Measurements from ENCODE around the gene CAP2.
"Not testable (repeated sequence)": the region's sequence is repeated elsewhere in the genome, so short reads cannot be mapped to it uniquely, and the experiment has no call there.

Gene CAP2

DNA sequence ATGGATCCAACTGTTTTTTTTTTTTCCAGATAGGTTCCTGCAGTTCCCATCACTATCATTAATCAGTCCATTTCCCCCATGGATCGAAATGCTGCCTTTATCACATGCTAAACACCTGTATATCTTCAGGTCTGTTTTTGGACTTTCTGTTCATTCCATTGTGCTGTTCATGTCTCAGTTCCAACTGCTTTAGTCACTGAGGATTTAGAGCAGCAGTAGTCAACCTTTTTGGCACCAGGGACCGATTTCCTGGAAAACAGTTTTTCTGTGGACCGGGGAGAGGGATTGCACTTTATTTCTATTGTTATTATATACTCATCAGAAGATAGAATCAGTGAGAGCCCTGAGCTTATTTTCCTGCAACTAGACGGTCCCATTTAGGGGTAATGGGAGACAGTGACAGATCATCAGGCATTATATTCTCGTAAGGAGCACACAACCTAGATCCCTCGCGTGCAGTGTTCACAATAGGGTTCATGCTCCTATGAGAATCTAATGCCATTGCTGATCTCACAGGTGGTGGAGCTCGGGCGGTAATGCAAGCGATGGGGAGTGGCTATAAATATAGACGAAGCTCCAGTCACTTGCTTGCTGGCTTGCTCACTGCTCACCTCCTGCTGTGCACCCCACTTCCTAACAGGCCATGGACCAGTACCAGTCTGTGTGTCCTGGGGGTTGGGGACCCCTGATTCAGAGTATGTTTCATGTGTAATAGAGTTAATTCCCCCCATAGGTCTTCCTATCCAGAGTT, 46.0 kb downstream of the CAP2 start:
- DNase-seq (ENCODE audit: low read depth), result no peak

DNA sequence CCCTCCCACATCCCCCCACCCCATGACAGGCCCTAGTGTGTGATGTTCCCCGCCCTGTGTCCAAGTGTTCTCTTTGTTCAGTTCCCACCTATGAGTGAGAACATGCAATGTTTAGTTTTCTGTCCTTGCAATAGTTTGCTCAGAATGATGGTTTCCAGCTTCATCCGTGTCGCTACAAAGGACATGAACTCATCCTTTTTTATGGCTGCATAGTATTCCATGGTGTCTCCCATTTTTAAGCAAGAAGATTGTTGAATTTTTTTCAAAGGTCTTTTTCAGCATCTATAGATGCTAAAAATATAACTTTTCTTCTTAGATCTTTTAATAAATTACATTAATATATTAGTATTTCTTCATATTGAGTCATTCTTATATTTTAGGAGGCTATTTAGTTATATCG, 47.4 kb downstream of the CAP2 start:
- not testable (repeated sequence) for DNase-seq (ENCODE audit: low read depth)

GRCh38 chr6:17442196-17442595, 48.8 kb downstream of the CAP2 start:
- no peak for DNase-seq (ENCODE audit: low read depth)

DNA sequence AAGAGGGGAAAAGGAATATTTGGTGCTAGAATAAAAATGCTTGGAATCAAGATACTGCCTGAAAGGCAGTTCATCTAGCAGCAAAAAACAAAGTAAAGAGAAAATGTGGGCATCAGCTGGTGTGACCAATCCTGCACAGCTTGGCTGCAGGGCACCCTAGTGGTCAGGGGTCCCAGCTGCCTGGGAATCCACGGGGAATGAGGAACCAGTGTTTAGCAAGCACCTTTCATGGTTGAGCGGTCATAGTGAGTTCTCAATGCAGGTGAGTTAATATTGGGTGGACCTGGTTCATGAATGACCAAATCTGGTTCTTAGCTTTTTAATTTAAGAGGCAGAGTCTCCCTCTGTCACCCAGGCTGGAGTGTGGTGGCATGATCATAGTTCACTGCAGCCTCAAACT, 53.3 kb downstream of the CAP2 start:
- no peak for DNase-seq (ENCODE audit: low read depth)

GRCh38 chr6:17448165-17448564, 54.8 kb downstream of the CAP2 start:
- no peak for DNase-seq (ENCODE audit: low read depth)

- DNase-seq (ENCODE audit: low read depth), result no peak
Measured at GRCh38 chr6:17450397-17450796, 57.0 kb downstream of the CAP2 start.

DNA sequence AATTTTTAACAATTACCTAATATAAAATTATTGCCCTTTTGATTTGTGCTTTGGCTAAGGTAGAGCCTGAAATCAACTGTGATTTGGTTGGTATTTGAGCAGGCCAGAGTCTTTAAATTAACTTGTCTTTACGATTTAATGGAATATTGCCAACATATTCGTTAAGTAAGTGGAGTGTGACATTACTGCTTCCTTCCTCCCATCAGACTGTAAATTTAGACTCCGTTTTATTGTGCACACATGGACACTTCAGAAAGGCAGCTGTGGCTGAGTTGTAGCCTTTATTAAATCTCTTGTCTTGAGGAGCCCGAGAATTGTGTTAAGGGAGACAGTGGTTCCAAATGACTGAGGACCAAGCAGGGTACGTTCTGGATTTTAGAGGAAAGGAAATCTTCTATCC, 57.4 kb downstream of the CAP2 start:
- no peak for DNase-seq (ENCODE audit: low read depth)

- DNase-seq (ENCODE audit: low read depth), result no peak
Measured at GRCh38 chr6:17452096-17452495, 58.7 kb downstream of the CAP2 start.

DNA sequence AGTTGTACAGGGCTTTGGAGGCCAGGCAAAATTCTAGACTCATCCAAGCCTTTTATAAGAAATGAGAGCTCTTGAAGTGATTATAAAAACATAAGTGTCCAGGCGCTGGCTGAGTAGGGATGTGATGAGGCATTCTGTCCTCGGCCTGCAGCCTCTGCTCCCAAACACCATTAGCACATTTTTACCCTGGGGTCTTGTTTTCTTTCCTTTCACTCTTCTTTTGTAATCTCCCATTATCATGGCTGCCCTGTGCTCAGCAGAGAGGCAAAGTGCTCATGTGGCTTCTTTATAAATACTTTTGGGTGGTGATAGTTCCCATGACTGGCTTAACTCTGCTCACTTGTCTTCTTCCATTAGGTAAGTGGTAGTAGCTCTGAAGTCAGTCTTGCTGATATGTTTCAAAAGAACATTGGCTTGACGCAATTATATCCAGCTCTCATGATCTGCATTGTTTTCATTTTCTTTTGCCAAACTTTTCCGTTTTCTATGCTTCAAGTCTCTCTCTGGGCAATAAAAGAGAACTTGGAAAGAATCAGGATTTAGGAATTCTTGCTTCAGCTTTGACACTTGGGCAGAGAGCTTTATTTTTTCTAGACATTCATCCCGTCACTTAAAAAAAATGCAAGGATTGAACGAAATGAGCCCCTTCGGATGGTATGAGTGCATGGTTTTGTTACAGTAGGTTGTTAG, 61.1 kb downstream of the CAP2 start:
- no peak for DNase-seq (ENCODE audit: low read depth)

GRCh38 chr6:17455919-17456318, 62.5 kb downstream of the CAP2 start:
- no peak for DNase-seq (ENCODE audit: low read depth)

DNA sequence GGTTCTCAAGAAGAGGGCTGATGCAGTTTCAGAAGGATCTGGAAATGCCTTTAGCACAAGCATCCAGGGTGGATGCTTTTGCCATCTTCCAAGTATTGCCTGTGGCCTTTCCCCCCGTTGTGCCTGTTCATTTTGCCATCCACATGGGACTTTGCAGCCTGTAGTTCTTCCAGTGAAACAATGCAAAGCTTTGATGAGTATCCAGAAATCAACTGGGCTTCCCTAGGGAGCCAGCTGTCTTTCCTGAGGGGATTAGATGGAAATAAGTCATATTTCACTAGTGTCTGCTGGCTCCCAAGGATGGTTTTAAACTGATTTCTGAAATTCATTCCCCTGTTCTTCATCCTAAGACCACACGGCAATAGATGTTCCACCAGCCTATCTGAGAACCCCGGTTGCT, 63.3 kb downstream of the CAP2 start:
- DNase-seq (ENCODE audit: low read depth), result no peak

GRCh38 chr6:17457405-17457804, 64.0 kb downstream of the CAP2 start:
- DNase-seq (ENCODE audit: low read depth), result no peak

GRCh38 chr6:17457956-17458355, 64.6 kb downstream of the CAP2 start:
- no peak for DNase-seq (ENCODE audit: low read depth)

- DNase-seq (ENCODE audit: low read depth), result no peak
Measured at GRCh38 chr6:17458966-17459365, 65.6 kb downstream of the CAP2 start.

GRCh38 chr6:17460862-17461261, 67.5 kb downstream of the CAP2 start:
- no peak for DNase-seq (ENCODE audit: low read depth)

DNA sequence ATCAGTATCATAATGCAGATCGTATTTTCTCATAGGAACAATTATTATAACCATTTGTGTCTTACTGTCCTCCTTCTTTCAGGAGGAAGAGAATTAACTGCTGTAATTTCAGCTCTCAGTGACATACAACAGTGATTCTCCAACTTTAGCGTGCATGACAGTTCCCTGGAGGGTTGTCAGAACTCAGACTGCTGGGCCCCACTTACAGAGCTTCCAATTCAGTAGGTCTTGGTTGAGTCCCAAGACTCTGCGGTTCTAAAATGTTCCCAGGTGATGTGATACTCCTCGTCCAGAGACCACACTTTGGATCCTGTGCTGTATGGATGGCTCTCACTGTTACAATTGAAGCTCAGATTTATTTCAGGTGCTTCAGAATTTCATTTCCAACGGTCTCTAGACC, 72.8 kb downstream of the CAP2 start:
- no peak for DNase-seq (ENCODE audit: low read depth)

- no peak for DNase-seq (ENCODE audit: low read depth)
Measured at GRCh38 chr6:17466707-17467106, 73.3 kb downstream of the CAP2 start.

DNA sequence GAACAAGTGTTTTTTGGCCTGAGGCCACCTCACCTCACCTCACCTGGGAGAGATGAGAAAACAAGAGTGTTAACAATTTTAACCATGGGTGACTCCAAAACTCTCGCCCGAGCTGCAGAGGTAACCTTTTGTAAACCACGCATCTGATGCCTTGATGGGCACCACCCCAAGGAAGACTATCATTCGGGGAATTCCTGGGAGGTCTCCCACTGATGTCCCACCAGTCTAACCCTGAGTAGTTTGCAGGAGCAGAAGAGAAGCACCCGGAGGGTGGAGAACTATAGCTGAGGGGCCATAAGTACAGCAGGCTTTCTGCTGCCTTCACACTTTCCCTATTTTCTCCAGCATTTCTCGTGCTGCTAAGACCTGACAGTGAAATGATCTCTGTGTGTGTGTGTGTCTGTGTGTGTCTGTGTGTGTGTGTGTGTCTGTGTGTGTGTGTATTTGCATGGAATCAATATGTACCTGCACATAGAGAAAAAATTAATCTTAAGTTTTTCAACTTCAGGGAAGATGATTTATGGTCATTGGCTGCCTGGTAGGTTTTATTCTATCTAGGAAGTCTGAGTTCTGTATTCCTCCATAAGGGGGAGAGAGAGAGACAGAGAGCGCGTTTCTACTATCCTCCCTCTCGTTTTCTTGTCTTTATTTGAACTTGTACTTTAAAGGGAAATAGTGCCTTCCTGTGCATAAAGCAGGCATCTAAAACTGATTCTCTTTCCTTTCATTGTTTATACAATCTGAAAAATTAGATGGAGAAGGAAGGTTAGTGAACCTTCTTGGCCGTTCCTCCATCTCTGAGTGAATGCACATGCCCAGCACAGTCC, 75.8 kb downstream of the CAP2 start:
- no peak for DNase-seq (ENCODE audit: low read depth)

GRCh38 chr6:17470202-17470937, 77.0 kb downstream of the CAP2 start:
- no peak for DNase-seq (ENCODE audit: low read depth)

GRCh38 chr6:17470938-17471327, 77.5 kb downstream of the CAP2 start:
- no peak for DNase-seq (ENCODE audit: low read depth)

DNA sequence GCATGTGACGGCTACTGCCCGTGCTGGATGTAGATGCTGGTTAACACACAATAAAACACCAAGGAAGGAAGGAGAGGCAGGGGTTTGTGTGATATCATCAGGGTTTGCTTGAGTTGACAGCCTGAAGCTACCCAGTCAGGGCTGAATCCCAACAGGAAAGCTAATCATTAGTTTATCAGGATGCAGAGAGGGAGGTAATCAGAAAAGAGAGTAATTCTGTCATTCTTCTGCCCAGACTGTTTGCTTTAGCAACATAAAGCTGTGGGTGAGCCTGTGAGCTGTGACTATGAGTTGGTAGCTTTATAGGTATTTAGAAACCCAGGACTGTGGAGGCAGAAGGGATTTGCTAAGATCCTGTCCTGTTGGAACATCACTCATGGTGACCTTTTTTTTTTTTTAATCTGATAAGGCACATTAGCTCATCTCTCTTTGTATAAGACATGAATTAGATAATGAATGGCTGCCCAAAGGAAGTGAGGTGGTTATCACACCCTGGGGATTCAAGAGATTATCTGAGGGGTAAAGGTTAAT, 79.3 kb downstream of the CAP2 start:
- DNase-seq (ENCODE audit: low read depth), result no peak

DNA sequence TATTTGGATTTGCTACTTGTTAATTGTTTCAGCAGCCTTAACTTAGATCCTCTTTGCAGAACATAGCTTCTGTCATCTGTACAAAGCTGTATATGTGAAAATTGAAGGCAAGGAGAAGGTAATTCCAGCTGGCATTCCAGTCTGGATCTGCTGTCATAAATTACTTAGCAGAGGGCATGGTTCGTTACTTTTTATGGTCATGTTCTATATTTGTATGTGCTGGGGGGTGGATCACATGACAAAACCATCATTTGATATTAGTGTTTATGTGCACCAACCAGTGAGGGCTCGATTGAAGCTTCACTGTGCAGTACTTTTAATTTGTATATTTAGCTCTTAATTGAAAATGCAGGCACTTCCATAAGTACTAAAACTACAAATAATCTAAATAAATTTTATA, 80.2 kb downstream of the CAP2 start:
- no peak for DNase-seq (ENCODE audit: low read depth)
